GM18868 (cell line): ENCODE results near the gene TMEM176A.

Experiments used
- ATAC-seq: cut with Tn5 transposase; IDR thresholded peaks from one replicate; pipeline ENCODE4 v1.9.1; 2021; ENCODE audit warnings: mild to moderate bottlenecking, moderate library complexity; ENCODE audit not compliant: unreplicated experiment

Gene TMEM176A

GRCh38 chr7:150787321-150788281 is 13.0 kb upstream of the TMEM176A start:
- peak; percentile 60 for ATAC-seq

GRCh38 chr7:150788474-150789269 is 11.9 kb upstream of the TMEM176A start:
- no peak for ATAC-seq

- no peak for ATAC-seq
Measured at GRCh38 chr7:150790416-150791075, 10.0 kb upstream of the TMEM176A start.

- ATAC-seq, result no peak
Measured at GRCh38 chr7:150791304-150791703, 9.3 kb upstream of the TMEM176A start.

- no peak for ATAC-seq
Measured at GRCh38 chr7:150791746-150792452, 8.7 kb upstream of the TMEM176A start.

GRCh38 chr7:150793569-150794238 is 6.9 kb upstream of the TMEM176A start:
- ATAC-seq, result no peak

GRCh38 chr7:150797661-150798060 is 2.9 kb upstream of the TMEM176A start:
- no peak for ATAC-seq

GRCh38 chr7:150799156-150799555 is 1.4 kb upstream of the TMEM176A start:
- ATAC-seq, result no peak

- no peak for ATAC-seq
Measured at GRCh38 chr7:150799741-150800580, 608 bp upstream of the TMEM176A start, which contains the start of gene TMEM176B. Gene TMEM176B, minus strand, starts transcription at chr7:150800364. Its CDS starts 3,795 bp downstream, at chr7:150796569.

- no peak for ATAC-seq
Measured at GRCh38 chr7:150801242-150801945, 825 bp downstream of the TMEM176A start.

- ATAC-seq, result no peak
Measured at GRCh38 chr7:150801946-150802771, 1.6 kb downstream of the TMEM176A start.

GRCh38 chr7:150803161-150803860 is 2.7 kb downstream of the TMEM176A start:
- no peak for ATAC-seq

- no peak for ATAC-seq
Measured at GRCh38 chr7:150804802-150805201, 4.2 kb downstream of the TMEM176A start.

- ATAC-seq, result no peak
Measured at GRCh38 chr7:150805864-150806263, 5.3 kb downstream of the TMEM176A start.

- ATAC-seq, result no peak
Measured at GRCh38 chr7:150806454-150806853, 5.9 kb downstream of the TMEM176A start.

- no peak for ATAC-seq
Measured at GRCh38 chr7:150806863-150807262, 6.3 kb downstream of the TMEM176A start.
